Nephron (organoid): ENCODE results near the gene RTTN.

Experiments used
- H3K27ac Mint-ChIP-seq, 3 experiments: 2 replicates each; pipeline ENCODE4 v1.8.0; 2020; ENCODE audit warnings: mixed read lengths in 3 of 3, mild to moderate bottlenecking in 2 of 3, moderate library complexity in 1 of 3
- H3K27me3 Mint-ChIP-seq: 2 replicates; pipeline ENCODE4 v1.8.0; 2021; ENCODE audit warnings: low read depth, mild to moderate bottlenecking, moderate library complexity, mixed read lengths
- H3K36me3 Mint-ChIP-seq: 2 replicates; pipeline ENCODE4 v1.8.0; 2020; ENCODE audit warnings: low read depth, mixed read lengths
- H3K4me1 Mint-ChIP-seq: 2 replicates; pipeline ENCODE4 v1.8.0; 2020; ENCODE audit warnings: mixed read lengths
- H3K4me3 Mint-ChIP-seq, 3 experiments: 2 replicates each; pipeline ENCODE4 v1.8.0; 2020; ENCODE audit warnings: mild to moderate bottlenecking in 3 of 3, mixed read lengths in 3 of 3, moderate library complexity in 2 of 3
- H3K9me3 Mint-ChIP-seq: 2 replicates; pipeline ENCODE4 v1.8.0; 2020; ENCODE audit warnings: mixed read lengths
- CTCF ChIP-seq, 3 experiments: fragments of 200-600 bp; sonication (generic); IDR thresholded peaks; one replicate each; pipeline ENCODE4 v1.5.0; 2021; ENCODE audit warnings: antibody characterized with exemption in 3 of 3; ENCODE audit not compliant: unreplicated experiment in 3 of 3

RTTN gene

GRCh38 chr18:70082430-70082829 is 123.1 kb downstream of the RTTN start:
- Mint-ChIP-seq H3K27ac (no peak overlapping the region), H3K9me3 (no peaks in the 10 kb centered on the region), H3K27me3 (no peaks in the 10 kb centered on the region), H3K4me1 (no peaks in the 10 kb centered on the region), H3K36me3 (peaks cover 25% of the 10 kb centered on the region), H3K4me3 (no peak overlapping the region)
- no peak for TF ChIP-seq CTCF (IDR thresholded peaks at IDR 0.05; ENCODE audit: unreplicated experiment in 3 of 3)

GRCh38 chr18:70078106-70078505 is 127.4 kb downstream of the RTTN start:
- H3K36me3 Mint-ChIP-seq = peaks cover 28% of the 10 kb centered on the region
- no peak overlapping the region for H3K27ac Mint-ChIP-seq
- no peaks in the 10 kb centered on the region for H3K27me3 Mint-ChIP-seq
- no peak for TF ChIP-seq CTCF (IDR thresholded peaks at IDR 0.05; ENCODE audit: unreplicated experiment in 3 of 3)
- H3K4me3 Mint-ChIP-seq = no peak overlapping the region
- H3K9me3 Mint-ChIP-seq = no peaks in the 10 kb centered on the region
- H3K4me1 Mint-ChIP-seq = no peaks in the 10 kb centered on the region

GRCh38 chr18:70075906-70076305 is 129.6 kb downstream of the RTTN start:
- H3K36me3 Mint-ChIP-seq = peaks cover 23% of the 10 kb centered on the region
- no peaks in the 10 kb centered on the region for H3K4me1 Mint-ChIP-seq
- no peak for TF ChIP-seq CTCF (IDR thresholded peaks at IDR 0.05; ENCODE audit: unreplicated experiment in 3 of 3)
- no peak overlapping the region for H3K27ac Mint-ChIP-seq
- H3K4me3 Mint-ChIP-seq = no peak overlapping the region
- H3K9me3 Mint-ChIP-seq = no peaks in the 10 kb centered on the region
- H3K27me3 Mint-ChIP-seq = no peaks in the 10 kb centered on the region

- H3K36me3 Mint-ChIP-seq = peaks cover 14% of the 10 kb centered on the region
- no peak overlapping the region for H3K4me3 Mint-ChIP-seq
- no peaks in the 10 kb centered on the region for H3K4me1 Mint-ChIP-seq
- TF ChIP-seq CTCF (IDR thresholded peaks at IDR 0.05; ENCODE audit: unreplicated experiment in 3 of 3) = no peak
- H3K27ac Mint-ChIP-seq = no peak overlapping the region
- no peaks in the 10 kb centered on the region for H3K27me3 Mint-ChIP-seq
- no peaks in the 10 kb centered on the region for H3K9me3 Mint-ChIP-seq
Measured at GRCh38 chr18:70074116-70074515, 131.4 kb downstream of the RTTN start.

GRCh38 chr18:70073432-70073831 is 132.1 kb downstream of the RTTN start:
- no peak overlapping the region for H3K4me3 Mint-ChIP-seq
- TF ChIP-seq CTCF (IDR thresholded peaks at IDR 0.05; ENCODE audit: unreplicated experiment in 3 of 3) = no peak
- no peak overlapping the region for H3K27ac Mint-ChIP-seq
- no peaks in the 10 kb centered on the region for H3K27me3 Mint-ChIP-seq
- peaks cover 9% of the 10 kb centered on the region for H3K36me3 Mint-ChIP-seq
- no peaks in the 10 kb centered on the region for H3K4me1 Mint-ChIP-seq
- no peaks in the 10 kb centered on the region for H3K9me3 Mint-ChIP-seq

- no peak overlapping the region for H3K4me3 Mint-ChIP-seq
- H3K36me3 Mint-ChIP-seq = peaks cover 3% of the 10 kb centered on the region
- no peaks in the 10 kb centered on the region for H3K9me3 Mint-ChIP-seq
- peak; percentile 33 to 50 (median 37) for TF ChIP-seq CTCF (IDR thresholded peaks at IDR 0.05; ENCODE audit: unreplicated experiment in 3 of 3)
- H3K27me3 Mint-ChIP-seq = no peaks in the 10 kb centered on the region
- H3K4me1 Mint-ChIP-seq = no peaks in the 10 kb centered on the region
- H3K27ac Mint-ChIP-seq = peak overlapping the region in 1 of 3 experiments; percentile 36
Measured at GRCh38 chr18:70072678-70073077, 132.8 kb downstream of the RTTN start.
